Smooth muscle cell (in vitro differentiated cells): Measurements from ENCODE around the gene MAP3K20. TPM values are rescaled to one million over a fixed set of nuclear protein-coding genes. Genes with fewer than 3 reads are reported as not detected.

Experiments used
- DNase-seq: peaks from one replicate; lab custom pipeline; 2025; ENCODE audit not compliant: unreplicated experiment; lab: John Stamatoyannopoulos, UW
- H2AFZ ChIP-seq: fragments of 200-600 bp; sonication (generic); 2 replicates; pipeline ENCODE4 v1.6.0; 2016; ENCODE audit warnings: antibody characterized with exemption, low read depth, mild to moderate bottlenecking
- H3F3A ChIP-seq: fragments of 200-600 bp; sonication (generic); 2 replicates; pipeline ENCODE4 v1.6.0; 2017; ENCODE audit warnings: antibody characterized with exemption, low read depth
- H3K27ac ChIP-seq: fragments of 200-600 bp; sonication (generic); 2 replicates; pipeline ENCODE4 v1.5.1; 2016; ENCODE audit warnings: low read depth, mild to moderate bottlenecking
- H3K27me3 ChIP-seq: fragments of 200-600 bp; sonication (generic); 2 replicates; pipeline ENCODE4 v1.6.1; 2016; ENCODE audit warnings: low read depth, mild to moderate bottlenecking
- H3K36me3 ChIP-seq: fragments of 200-600 bp; sonication (generic); 2 replicates; pipeline ENCODE4 v1.5.1; 2016; ENCODE audit warnings: low read depth
- H3K4me1 ChIP-seq: fragments of 200-600 bp; sonication (generic); 2 replicates; pipeline ENCODE4 v1.5.1; 2016; ENCODE audit warnings: low read depth
- H3K4me2 ChIP-seq: fragments of 200-600 bp; sonication (generic); 2 replicates; pipeline ENCODE4 v1.6.0; 2016; ENCODE audit warnings: mild to moderate bottlenecking
- H3K4me3 ChIP-seq: fragments of 200-600 bp; sonication (generic); 2 replicates; pipeline ENCODE4 v1.5.1; 2016; ENCODE audit warnings: mild to moderate bottlenecking
- H3K79me2 ChIP-seq: fragments of 200-600 bp; sonication (generic); 2 replicates; pipeline ENCODE4 v1.6.0; 2016; ENCODE audit warnings: low read depth, mild to moderate bottlenecking
- H3K9ac ChIP-seq: fragments of 200-600 bp; sonication (generic); 2 replicates; pipeline ENCODE4 v1.6.0; 2016; ENCODE audit warnings: low read depth
- H3K9me3 ChIP-seq: fragments of 200-600 bp; sonication (generic); replicated peaks from 2 replicates; pipeline ENCODE4 v1.5.1; 2016; ENCODE audit warnings: low read depth
- H4K20me1 ChIP-seq: fragments of 200-600 bp; sonication (generic); 2 replicates; pipeline ENCODE4 v1.6.0; 2016; ENCODE audit warnings: low read depth
- CTCF ChIP-seq: fragments of 200-600 bp; sonication (generic); IDR thresholded peaks from 2 replicates; pipeline ENCODE4 v1.5.1; 2017; ENCODE audit warnings: borderline replicate concordance, mild to moderate bottlenecking, antibody characterized with exemption; ENCODE audit not compliant: insufficient read depth, poor library complexity, severe bottlenecking
- WGBS: methylation state at CpG from one replicate; pipeline ENCODE4 v1.1.7; 2016; ENCODE audit warnings: low lambda C conversion rate; 5-methylcytosine and 5-hydroxymethylcytosine counted together
- polyA plus RNA-seq: library from polyadenylated mRNA; unstranded; fragments of >200 nt; fragmentation: Nextera tagmentation; extraction: Ambion mirVana; gene quantifications from 2 replicates; pipeline ENCODE4 v1.2.1, GENCODE V29; 2016
- total RNA-seq: library from RNA; depleted of rRNA; stranded (reverse); fragments of >200 nt; gene quantifications from 2 replicates; pipeline ENCODE4 v1.2.3, GENCODE V29; 2014

The MAP3K20 gene
- total and polyA plus RNA-seq, 2 experiments from 2014 or later: 25.8 to 29.2 TPM

- Histone ChIP-seq H4K20me1 (no peaks in the 10 kb centered on the region), H3K27me3 (no peaks in the 10 kb centered on the region), H3K27ac (no peak overlapping the region), H3K4me1 (peaks cover 4% of the 10 kb centered on the region), H3K9ac (no peak overlapping the region), H3K79me2 (no peaks in the 10 kb centered on the region), H3F3A (no peaks in the 10 kb centered on the region), H3K4me3 (no peak overlapping the region), H2AFZ (no peak overlapping the region), H3K4me2 (no peak overlapping the region), H3K36me3 (no peaks in the 10 kb centered on the region), H3K9me3 (no peaks in the 10 kb centered on the region)
- WGBS: 90% methylated on average over 5 of the region's 5 CpGs
- DNase-seq: no peak
- TF ChIP-seq CTCF: no peak
These were observed 157.5 kb downstream of the MAP3K20 start for GRCh38 chr2:173232956-173233744.

- H2AFZ ChIP-seq: no peak overlapping the region
- no peak overlapping the region for H3K27ac ChIP-seq
- no peaks in the 10 kb centered on the region for H3K9me3 ChIP-seq
- no peak for DNase-seq
- no peaks in the 10 kb centered on the region for H3K36me3 ChIP-seq
- no peaks in the 10 kb centered on the region for H3F3A ChIP-seq
- H3K9ac ChIP-seq: no peak overlapping the region
- 95% methylated on average over 5 of the region's 5 CpGs for WGBS
- no peaks in the 10 kb centered on the region for H4K20me1 ChIP-seq
- H3K27me3 ChIP-seq: no peaks in the 10 kb centered on the region
- H3K4me2 ChIP-seq: no peak overlapping the region
- peaks cover 4% of the 10 kb centered on the region for H3K4me1 ChIP-seq
- no peak for TF ChIP-seq CTCF
- H3K79me2 ChIP-seq: no peaks in the 10 kb centered on the region
- H3K4me3 ChIP-seq: no peak overlapping the region
These were observed 160.5 kb downstream of the MAP3K20 start for GRCh38 chr2:173235947-173236803.

- Histone ChIP-seq H3K9ac (no peak overlapping the region), H3K36me3 (no peaks in the 10 kb centered on the region), H3K4me3 (no peak overlapping the region), H4K20me1 (no peaks in the 10 kb centered on the region), H3K79me2 (no peaks in the 10 kb centered on the region), H3K27ac (no peak overlapping the region), H3K4me2 (no peak overlapping the region), H2AFZ (no peak overlapping the region), H3K9me3 (no peaks in the 10 kb centered on the region), H3K4me1 (peaks cover 4% of the 10 kb centered on the region), H3K27me3 (no peaks in the 10 kb centered on the region), H3F3A (no peaks in the 10 kb centered on the region)
- no peak for DNase-seq
- WGBS: 90% methylated on average over 4 of the region's 4 CpGs
- no peak for TF ChIP-seq CTCF
These were observed 162.7 kb downstream of the MAP3K20 start for GRCh38 chr2:173238385-173238784.
